Esophagus muscularis mucosa (tissue), 3 donors: ENCODE measurements around the gene RETREG3.

Experiments used
- POLR2A ChIP-seq: fragments of 450-650 bp; IDR thresholded peaks from one replicate; pipeline ENCODE4 v1.6.1; 2017; ENCODE audit warnings: antibody characterized with exemption, moderate library complexity, mild to moderate bottlenecking, low read depth
- TF ChIP-seq, protein P1 (sequence below), 3 experiments: fragments of 200-600 bp in 2 of 3; fragments of 450-650 bp in 1 of 3; sonication (generic) in 2 of 3; IDR thresholded peaks; one replicate each; pipeline ENCODE4 v1.5.1; 2017 to 2019; ENCODE audit warnings: antibody characterized with exemption in 3 of 3, mild to moderate bottlenecking in 2 of 3, moderate library complexity in 1 of 3

DNA sequence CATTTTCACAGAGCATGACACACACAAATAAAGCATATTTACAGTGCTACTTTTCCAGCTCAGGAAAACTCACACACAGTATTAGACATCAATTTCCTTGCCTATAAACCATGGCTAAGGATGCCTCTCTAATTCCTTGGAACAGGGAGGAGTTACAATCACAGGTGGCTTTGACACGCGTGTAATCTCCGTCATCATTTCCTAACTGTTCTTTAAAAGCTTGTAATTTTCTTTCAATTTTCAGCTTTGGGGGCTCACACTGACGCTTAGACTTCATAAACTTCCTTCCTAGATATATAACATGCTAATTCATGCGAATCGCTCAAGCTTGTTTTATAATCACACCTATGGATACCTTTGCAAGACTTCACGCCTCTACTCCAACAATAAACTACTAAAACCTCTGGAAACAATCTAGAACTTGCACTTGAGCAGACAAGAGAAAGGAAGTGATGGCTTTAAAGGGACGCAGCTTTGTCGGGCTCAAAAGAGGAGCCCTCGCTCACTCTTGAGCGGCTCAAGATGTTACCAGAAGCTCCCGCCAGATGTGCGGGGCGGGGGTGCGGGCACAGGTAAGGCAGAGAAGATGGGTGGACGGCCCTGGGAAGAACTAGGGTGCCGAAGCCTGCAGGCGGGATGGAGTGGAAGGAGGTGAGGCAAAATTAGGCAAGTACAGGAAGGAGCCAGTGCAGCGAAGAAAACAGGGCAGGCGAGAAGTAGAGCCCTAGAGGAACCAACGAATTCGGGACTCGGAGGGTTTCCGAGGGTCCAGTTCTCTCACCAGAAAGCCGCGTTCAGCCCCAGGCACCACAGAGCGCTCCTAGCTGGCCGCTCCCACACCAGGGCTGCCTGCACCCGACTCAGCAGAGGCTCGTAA is 631 bp downstream of the RETREG3 start:
- TF ChIP-seq, protein P1, sequence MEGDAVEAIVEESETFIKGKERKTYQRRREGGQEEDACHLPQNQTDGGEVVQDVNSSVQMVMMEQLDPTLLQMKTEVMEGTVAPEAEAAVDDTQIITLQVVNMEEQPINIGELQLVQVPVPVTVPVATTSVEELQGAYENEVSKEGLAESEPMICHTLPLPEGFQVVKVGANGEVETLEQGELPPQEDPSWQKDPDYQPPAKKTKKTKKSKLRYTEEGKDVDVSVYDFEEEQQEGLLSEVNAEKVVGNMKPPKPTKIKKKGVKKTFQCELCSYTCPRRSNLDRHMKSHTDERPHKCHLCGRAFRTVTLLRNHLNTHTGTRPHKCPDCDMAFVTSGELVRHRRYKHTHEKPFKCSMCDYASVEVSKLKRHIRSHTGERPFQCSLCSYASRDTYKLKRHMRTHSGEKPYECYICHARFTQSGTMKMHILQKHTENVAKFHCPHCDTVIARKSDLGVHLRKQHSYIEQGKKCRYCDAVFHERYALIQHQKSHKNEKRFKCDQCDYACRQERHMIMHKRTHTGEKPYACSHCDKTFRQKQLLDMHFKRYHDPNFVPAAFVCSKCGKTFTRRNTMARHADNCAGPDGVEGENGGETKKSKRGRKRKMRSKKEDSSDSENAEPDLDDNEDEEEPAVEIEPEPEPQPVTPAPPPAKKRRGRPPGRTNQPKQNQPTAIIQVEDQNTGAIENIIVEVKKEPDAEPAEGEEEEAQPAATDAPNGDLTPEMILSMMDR (IDR thresholded peaks at IDR 0.05) = no peak
- no peak for TF ChIP-seq POLR2A
